ENCODE results near the gene ATP6V1F.
A peak's percentile ranks its signal among the peaks of the same experiment; 100 is the strongest.

Gene ATP6V1F

GRCh38 chr7:128882134-128882533, 19.5 kb downstream of the ATP6V1F start:
- DNase-seq (ENCODE audit: low read depth in 2 of 2), result no peak

GRCh38 chr7:128883622-128884448, 21.2 kb downstream of the ATP6V1F start:
- peak; percentile 73 to 75 for DNase-seq (ENCODE audit: low read depth in 2 of 2)

GRCh38 chr7:128884561-128885369, 22.1 kb downstream of the ATP6V1F start:
- DNase-seq (ENCODE audit: low read depth in 2 of 2), result no peak

GRCh38 chr7:128885370-128886187, 22.9 kb downstream of the ATP6V1F start:
- no peak for DNase-seq (ENCODE audit: low read depth in 2 of 2)

GRCh38 chr7:128886391-128887168, 23.9 kb downstream of the ATP6V1F start:
- DNase-seq (ENCODE audit: low read depth in 2 of 2), result no peak

GRCh38 chr7:128887169-128888038, 24.7 kb downstream of the ATP6V1F start:
- no peak for DNase-seq (ENCODE audit: low read depth in 2 of 2)

GRCh38 chr7:128888039-128888755, 25.5 kb downstream of the ATP6V1F start:
- no peak for DNase-seq (ENCODE audit: low read depth in 2 of 2)

- DNase-seq (ENCODE audit: low read depth in 2 of 2), result no peak
Observed at GRCh38 chr7:128888756-128889095, 26.1 kb downstream of the ATP6V1F start.

- DNase-seq (ENCODE audit: low read depth in 2 of 2), result no peak
Observed at GRCh38 chr7:128889121-128889520, 26.5 kb downstream of the ATP6V1F start.

GRCh38 chr7:128890306-128891109, 27.9 kb downstream of the ATP6V1F start:
- no peak for DNase-seq (ENCODE audit: low read depth in 2 of 2)

- DNase-seq (ENCODE audit: low read depth in 2 of 2), result no peak
Observed at GRCh38 chr7:128891110-128891941, 28.7 kb downstream of the ATP6V1F start.

- no peak for DNase-seq (ENCODE audit: low read depth in 2 of 2)
Observed at GRCh38 chr7:128891942-128892269, 29.2 kb downstream of the ATP6V1F start.

- no peak for DNase-seq (ENCODE audit: low read depth in 2 of 2)
Observed at GRCh38 chr7:128892521-128893250, 30.0 kb downstream of the ATP6V1F start.

- no peak for DNase-seq (ENCODE audit: low read depth in 2 of 2)
Observed at GRCh38 chr7:128893251-128894100, 30.8 kb downstream of the ATP6V1F start.

- DNase-seq (ENCODE audit: low read depth in 2 of 2), result no peak
Observed at GRCh38 chr7:128894101-128894440, 31.4 kb downstream of the ATP6V1F start.

- DNase-seq (ENCODE audit: low read depth in 2 of 2), result no peak
Observed at GRCh38 chr7:128895320-128895719, 32.7 kb downstream of the ATP6V1F start.

GRCh38 chr7:128899392-128899791, 36.7 kb downstream of the ATP6V1F start:
- DNase-seq (ENCODE audit: low read depth in 2 of 2), result no peak

Measured in stimulated activated CD8-positive, alpha-beta memory T cell treated with anti-CD3 and anti-CD28 coated beads, Interleukin-2, amount 100 ng/mL, for 1 hour (primary cell).